T-helper 2 cell (primary cell): ENCODE results near the gene GALE.
"Not testable (repeated sequence)": the region's sequence is repeated elsewhere in the genome, so short reads cannot be mapped to it uniquely, and the experiment has no call there.

Experiments
- DNase-seq, 5 experiments: peaks; one replicate each; pipeline versions ENCODE4 v3.0.0 to v3.0.0-alpha.2; 2012 to 2022

The GALE gene

GRCh38 chr1:23809751-23810171 is 9.2 kb upstream of the GALE start:
- DNase-seq: peak; percentile 51 to 85 (median 72)

GRCh38 chr1:23807453-23807852 is 6.9 kb upstream of the GALE start:
- DNase-seq: no peak

DNA sequence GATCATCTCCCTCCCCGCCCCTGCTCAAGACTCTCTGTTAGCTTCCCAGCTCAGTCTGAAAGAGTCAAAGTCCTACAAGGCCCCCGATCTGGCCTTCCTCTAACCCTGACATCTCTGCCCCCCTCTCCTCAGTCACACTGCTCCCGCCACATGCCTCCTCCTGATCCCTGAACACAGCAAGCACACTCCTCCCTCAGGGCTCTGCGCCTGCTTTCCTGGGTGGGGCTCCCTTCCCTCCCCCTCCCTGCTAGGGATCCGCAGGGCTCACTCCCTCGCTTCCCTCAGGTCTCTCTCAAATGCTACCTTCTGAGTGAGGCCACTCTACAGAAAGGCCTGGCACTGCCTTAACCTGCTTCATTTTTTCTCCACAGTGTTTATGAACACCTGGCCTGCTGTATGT is 5.7 kb upstream of the GALE start:
- no peak for DNase-seq

- DNase-seq: no peak
Measured at GRCh38 chr1:23805025-23805424, 4.5 kb upstream of the GALE start.

GRCh38 chr1:23804183-23804835 is 3.8 kb upstream of the GALE start:
- DNase-seq: no peak

DNA sequence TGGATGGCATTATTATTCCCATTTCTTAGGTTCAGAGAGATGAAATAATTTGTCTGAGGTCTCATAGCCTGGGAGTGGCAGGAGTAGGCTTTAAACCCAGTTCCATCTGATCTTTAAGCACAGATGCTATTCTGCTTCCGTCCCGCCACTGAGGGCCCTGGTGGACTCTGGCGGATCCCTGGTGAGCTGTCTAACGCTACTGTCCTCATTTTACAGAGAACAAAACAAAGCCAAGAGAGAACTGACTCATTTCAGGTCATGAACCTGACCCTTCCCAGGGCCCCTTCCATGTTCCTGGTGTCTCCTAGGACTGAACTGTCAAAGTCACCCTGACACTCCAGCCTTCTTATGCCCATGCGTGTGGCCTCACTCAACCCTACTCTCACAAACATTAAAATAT is 3.1 kb upstream of the GALE start:
- no peak for DNase-seq

GRCh38 chr1:23802809-23803342 is 2.3 kb upstream of the GALE start:
- not testable (repeated sequence) for DNase-seq

DNA sequence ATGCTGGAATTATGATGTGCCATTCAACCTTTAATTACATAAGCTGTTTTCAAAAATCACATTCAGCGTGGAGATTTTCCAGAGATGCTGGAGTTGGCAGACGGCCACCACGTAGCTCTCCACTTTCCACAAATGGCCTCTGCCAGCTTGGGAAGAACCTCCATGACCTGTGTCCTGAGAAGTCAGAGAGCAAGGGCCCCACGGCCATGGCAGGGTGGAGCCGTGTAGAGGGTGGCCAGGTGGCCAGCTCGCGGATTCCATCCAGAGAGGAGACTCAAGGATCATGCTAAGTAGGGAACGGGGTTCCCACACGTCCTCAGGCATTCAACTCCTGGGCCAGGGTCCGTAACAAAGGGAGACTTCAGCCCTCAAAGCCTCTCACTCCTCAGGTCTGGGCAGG is 1.3 kb upstream of the GALE start:
- no peak for DNase-seq

DNA sequence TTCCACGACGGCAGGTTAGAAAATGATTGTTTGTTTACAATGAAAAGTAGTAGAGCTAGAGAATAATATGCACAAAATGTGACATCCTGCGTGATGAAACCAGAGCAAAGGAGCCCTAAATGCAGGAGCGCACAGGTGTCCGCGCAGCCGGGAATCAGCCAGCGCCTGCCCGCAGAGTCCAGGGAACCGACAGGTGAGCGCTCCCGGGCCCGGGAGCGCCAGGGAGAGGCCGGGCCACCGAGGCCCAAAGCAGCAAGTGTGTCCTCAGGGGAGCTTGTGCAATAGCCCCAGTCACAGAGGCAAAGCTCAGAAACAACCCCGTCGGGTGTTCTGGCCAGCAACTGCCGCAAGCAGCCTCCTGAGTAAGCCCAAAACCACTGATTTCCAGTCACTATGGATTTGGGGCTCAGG is 789 bp upstream of the GALE start:
- DNase-seq: no peak

- DNase-seq: peak in 1 of 5 experiments; percentile 32
Measured at GRCh38 chr1:23799570-23800399, 769 bp downstream of the GALE start.

- no peak for DNase-seq
Measured at GRCh38 chr1:23799255-23799569, 1.3 kb downstream of the GALE start.

- DNase-seq: peak in 1 of 5 experiments; percentile 19
Measured at GRCh38 chr1:23798662-23799142, 1.9 kb downstream of the GALE start.

DNA sequence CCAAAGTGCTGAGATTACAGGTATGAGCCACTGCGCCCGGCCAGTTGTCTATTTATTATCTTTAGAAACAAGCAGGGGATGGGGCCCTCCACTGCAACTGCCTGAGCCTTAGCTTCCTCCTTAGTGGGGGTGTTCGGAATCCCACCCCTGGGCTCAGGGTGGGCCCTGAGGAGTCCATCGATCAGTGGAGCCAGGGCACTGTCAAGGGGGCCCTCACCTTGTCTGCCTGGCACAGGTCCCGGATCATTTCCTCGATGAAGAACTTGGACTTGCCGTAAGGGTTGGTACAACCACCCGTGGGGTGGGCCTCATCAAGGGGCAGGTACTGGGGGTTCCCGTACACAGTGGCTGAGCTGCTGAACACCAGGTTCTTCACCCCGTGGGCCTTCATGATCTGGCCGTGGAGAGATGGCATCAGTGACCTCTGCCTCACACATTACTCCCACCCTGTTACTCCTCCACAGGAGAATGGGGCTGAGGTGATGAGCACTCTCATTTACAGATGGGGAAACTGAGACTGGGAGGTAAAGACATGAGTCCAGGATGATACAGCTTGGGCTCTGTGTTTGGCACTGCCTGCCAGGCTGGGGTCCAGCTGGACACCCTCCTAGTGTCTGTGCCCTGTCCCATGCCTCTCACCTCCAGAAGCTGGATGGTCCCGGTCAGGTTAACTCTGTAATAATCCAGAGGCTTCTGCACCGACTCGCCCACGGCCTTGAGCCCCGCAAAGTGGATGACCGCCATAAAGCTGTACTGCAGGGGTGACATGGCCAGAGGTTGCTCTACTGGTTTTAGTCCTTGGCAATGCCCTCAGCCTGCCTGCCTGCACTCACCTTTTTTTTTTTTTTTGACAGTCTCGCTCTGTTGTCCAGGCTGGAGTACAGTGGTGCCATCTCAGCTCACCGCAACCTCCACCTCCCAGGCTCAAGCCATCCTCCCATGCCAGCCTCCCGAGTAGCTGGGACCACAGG is 2.8 kb downstream of the GALE start:
- DNase-seq: no peak

DNA sequence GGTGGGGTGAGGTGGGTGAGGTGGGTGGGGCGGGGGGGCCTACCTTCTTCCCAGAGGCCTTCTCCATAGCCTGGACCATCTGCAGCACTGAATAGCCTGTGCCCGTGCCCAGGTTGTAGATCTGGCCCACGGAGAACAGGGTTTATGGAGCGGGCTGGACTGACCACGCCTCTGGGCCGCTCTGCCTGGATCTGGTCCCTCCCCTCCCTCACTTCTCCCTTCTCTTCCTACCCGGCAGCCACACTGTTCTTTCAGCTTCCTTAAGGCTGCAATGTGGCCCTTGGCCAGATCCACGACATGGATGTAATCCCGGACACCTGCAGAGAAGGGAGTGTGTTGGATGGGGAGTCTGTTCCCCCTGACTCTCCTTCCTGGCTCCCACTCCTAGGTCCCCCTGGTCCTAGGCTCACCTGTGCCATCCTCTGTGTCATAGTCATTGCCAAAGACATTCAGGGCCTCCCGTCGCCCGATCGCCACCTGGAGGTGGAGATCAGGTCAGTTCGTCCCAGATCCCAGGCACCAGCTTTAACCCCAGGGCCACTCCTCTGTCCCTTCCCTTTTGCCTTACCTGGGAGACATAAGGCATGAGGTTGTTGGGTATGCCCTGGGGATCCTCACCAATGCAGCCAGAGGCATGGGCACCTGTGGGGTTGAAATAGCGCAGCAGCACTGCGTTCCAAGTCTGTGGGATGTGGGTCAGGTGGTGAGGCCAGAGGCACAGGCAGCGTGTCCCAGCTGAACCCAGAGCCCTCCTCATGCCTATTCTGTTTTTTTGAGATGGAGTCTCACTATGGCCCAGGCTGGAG is 3.9 kb downstream of the GALE start:
- DNase-seq: no peak

GRCh38 chr1:23795676-23796465 is 4.7 kb downstream of the GALE start:
- no peak for DNase-seq

GRCh38 chr1:23794732-23795182 is 5.8 kb downstream of the GALE start:
- DNase-seq: not testable (repeated sequence)

DNA sequence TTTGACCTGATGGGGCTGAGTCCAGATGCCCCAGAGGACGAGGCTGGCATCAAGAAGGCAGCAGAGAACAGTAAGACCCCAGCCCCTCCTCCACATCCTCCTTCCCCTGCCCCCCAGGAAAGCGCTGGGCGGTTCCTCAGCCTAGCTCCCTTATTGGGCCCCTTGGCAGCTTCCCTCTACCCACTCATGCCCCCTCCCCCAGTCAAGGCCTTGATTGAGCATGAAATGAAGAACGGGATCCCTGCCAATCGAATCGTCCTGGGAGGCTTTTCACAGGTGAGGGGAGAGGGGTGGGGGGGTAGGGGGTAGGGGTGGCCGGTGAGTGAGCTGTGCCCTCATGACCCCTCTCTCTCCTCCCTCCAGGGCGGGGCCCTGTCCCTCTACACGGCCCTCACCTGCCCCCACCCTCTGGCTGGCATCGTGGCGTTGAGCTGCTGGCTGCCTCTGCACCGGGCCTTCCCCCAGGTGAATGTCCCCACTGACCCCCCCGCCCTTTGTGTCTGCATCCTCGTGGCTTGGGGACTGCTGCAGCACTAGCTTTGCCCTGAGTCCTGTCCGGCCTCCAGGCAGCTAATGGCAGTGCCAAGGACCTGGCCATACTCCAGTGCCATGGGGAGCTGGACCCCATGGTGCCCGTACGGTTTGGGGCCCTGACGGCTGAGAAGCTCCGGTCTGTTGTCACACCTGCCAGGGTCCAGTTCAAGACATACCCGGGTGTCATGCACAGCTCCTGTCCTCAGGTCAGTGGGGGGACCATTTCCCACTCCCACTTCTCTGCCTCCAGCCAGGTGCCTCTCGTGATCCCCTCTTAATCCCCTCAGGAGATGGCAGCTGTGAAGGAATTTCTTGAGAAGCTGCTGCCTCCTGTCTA is 6.5 kb downstream of the GALE start:
- no peak for DNase-seq

- peak in 3 of 5 experiments; percentile 29 to 43 (median 36) for DNase-seq
Measured at GRCh38 chr1:23793018-23793781, 7.4 kb downstream of the GALE start.
